DOHH2 (cell line): Measurements from ENCODE around the gene TEX261.

Experiments
- CTCF ChIP-seq: fragments of 200-600 bp; sonication (generic); IDR thresholded peaks from one replicate; pipeline ENCODE4 v1.5.1; 2014; ENCODE audit warnings: antibody characterized with exemption, mild to moderate bottlenecking, low read depth, low read length; ENCODE audit not compliant: poor library complexity, severe bottlenecking
- EZH2phosphoT487 ChIP-seq: fragments of 200-600 bp; sonication (generic); IDR thresholded peaks from 2 replicates; pipeline ENCODE4 v1.6.1; 2017; ENCODE audit warnings: borderline replicate concordance, mild to moderate bottlenecking, antibody characterized with exemption, low read length, moderate library complexity, mixed read lengths

GRCh38 chr2:71018625-71019024, 24.0 kb upstream of the TEX261 start:
- no peak for TF ChIP-seq CTCF
- TF ChIP-seq EZH2phosphoT487, result no peak
